DOHH2 (cell line): ENCODE results near the gene CASR.

Source experiments
- H3F3A ChIP-seq: fragments of 200-600 bp; sonication (generic), shearing (Covaris generic); 2 replicates; pipeline ENCODE4 v1.6.0; 2016; ENCODE audit warnings: antibody characterized with exemption, mild to moderate bottlenecking; ENCODE audit not compliant: control insufficient read depth, insufficient read depth
- H3K27ac ChIP-seq: fragments of 200-600 bp; sonication (generic); 2 replicates; pipeline ENCODE4 v1.5.1; 2014; ENCODE audit warnings: low read depth, mild to moderate bottlenecking, low read length, moderate library complexity
- H3K27me3 ChIP-seq: fragments of 200-600 bp; sonication (generic); 2 replicates; pipeline ENCODE4 v1.6.1; 2014; ENCODE audit warnings: mild to moderate bottlenecking, low read length, mixed read lengths; ENCODE audit not compliant: control insufficient read depth
- H3K36me3 ChIP-seq: fragments of 200-600 bp; sonication (generic); 2 replicates; pipeline ENCODE4 v1.6.1; 2014; ENCODE audit warnings: mild to moderate bottlenecking, low read length, moderate library complexity, mixed read lengths; ENCODE audit not compliant: control insufficient read depth
- H3K4me1 ChIP-seq: fragments of 200-600 bp; sonication (generic); 2 replicates; pipeline ENCODE4 v1.6.1; 2014; ENCODE audit warnings: mild to moderate bottlenecking, low read length, mixed read lengths; ENCODE audit not compliant: control insufficient read depth
- H3K4me2 ChIP-seq: fragments of 200-600 bp; sonication (generic); 2 replicates; pipeline ENCODE4 v1.6.0; 2014; ENCODE audit warnings: mild to moderate bottlenecking, low read length, moderate library complexity
- H3K4me3 ChIP-seq: fragments of 200-600 bp; sonication (generic); 2 replicates; pipeline ENCODE4 v1.5.1; 2014; ENCODE audit warnings: mild to moderate bottlenecking, low read length, mixed read lengths
- H3K79me2 ChIP-seq: fragments of 200-600 bp; sonication (generic); 2 replicates; pipeline ENCODE4 v1.6.1; 2014; ENCODE audit warnings: mild to moderate bottlenecking, low read length, mixed read lengths; ENCODE audit not compliant: control insufficient read depth
- H3K9me2 ChIP-seq: fragments of 200-600 bp; sonication (generic); replicated peaks from 2 replicates; pipeline ENCODE4 v1.6.1; 2014; ENCODE audit warnings: mild to moderate bottlenecking, low read length, mixed read lengths; ENCODE audit not compliant: control insufficient read depth
- H3K9me3 ChIP-seq: fragments of 200-600 bp; sonication (generic); 2 replicates; pipeline ENCODE4 v1.6.1; 2014; ENCODE audit warnings: antibody characterized with exemption, low read length, mixed read lengths; ENCODE audit not compliant: control insufficient read depth, insufficient read depth
- H4K20me1 ChIP-seq: fragments of 200-600 bp; sonication (generic); 2 replicates; pipeline ENCODE4 v1.6.0; 2014; ENCODE audit warnings: low read depth, mild to moderate bottlenecking, antibody characterized with exemption, low read length, moderate library complexity; ENCODE audit not compliant: control insufficient read depth, insufficient read depth
- EZH2phosphoT487 ChIP-seq: fragments of 200-600 bp; sonication (generic); IDR thresholded peaks from 2 replicates; pipeline ENCODE4 v1.6.1; 2017; ENCODE audit warnings: borderline replicate concordance, mild to moderate bottlenecking, antibody characterized with exemption, low read length, moderate library complexity, mixed read lengths
- TF ChIP-seq, protein P1 (sequence below): fragments of 200-600 bp; sonication (generic); IDR thresholded peaks from one replicate; pipeline ENCODE4 v1.5.1; 2014; ENCODE audit warnings: antibody characterized with exemption, mild to moderate bottlenecking, low read depth, low read length; ENCODE audit not compliant: poor library complexity, severe bottlenecking

CASR gene

GRCh38 chr3:122315619-122316018 is 132.2 kb downstream of the CASR start:
- Histone ChIP-seq H3K79me2 (no peaks in the 10 kb centered on the region), H3K36me3 (no peaks in the 10 kb centered on the region), H3K9me3 (no peaks in the 10 kb centered on the region), H3K4me2 (no peak overlapping the region), H3F3A (no peaks in the 10 kb centered on the region), H4K20me1 (no peaks in the 10 kb centered on the region), H3K9me2 (no peaks in the 10 kb centered on the region), H3K4me3 (no peak overlapping the region), H3K27ac (no peak overlapping the region), H3K27me3 (no peaks in the 10 kb centered on the region; the same call in 1 of the 2 replicates), H3K4me1 (no peaks in the 10 kb centered on the region)
- no peak for TF ChIP-seq EZH2phosphoT487
- TF ChIP-seq, protein P1, sequence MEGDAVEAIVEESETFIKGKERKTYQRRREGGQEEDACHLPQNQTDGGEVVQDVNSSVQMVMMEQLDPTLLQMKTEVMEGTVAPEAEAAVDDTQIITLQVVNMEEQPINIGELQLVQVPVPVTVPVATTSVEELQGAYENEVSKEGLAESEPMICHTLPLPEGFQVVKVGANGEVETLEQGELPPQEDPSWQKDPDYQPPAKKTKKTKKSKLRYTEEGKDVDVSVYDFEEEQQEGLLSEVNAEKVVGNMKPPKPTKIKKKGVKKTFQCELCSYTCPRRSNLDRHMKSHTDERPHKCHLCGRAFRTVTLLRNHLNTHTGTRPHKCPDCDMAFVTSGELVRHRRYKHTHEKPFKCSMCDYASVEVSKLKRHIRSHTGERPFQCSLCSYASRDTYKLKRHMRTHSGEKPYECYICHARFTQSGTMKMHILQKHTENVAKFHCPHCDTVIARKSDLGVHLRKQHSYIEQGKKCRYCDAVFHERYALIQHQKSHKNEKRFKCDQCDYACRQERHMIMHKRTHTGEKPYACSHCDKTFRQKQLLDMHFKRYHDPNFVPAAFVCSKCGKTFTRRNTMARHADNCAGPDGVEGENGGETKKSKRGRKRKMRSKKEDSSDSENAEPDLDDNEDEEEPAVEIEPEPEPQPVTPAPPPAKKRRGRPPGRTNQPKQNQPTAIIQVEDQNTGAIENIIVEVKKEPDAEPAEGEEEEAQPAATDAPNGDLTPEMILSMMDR, result no peak

GRCh38 chr3:122316368-122316767 is 132.9 kb downstream of the CASR start:
- no peak for TF ChIP-seq EZH2phosphoT487
- TF ChIP-seq, protein P1, result no peak
- no peak overlapping the region for H3K4me2 ChIP-seq
- no peaks in the 10 kb centered on the region for H3K36me3 ChIP-seq
- H3K9me2 ChIP-seq, result no peaks in the 10 kb centered on the region
- H3K79me2 ChIP-seq, result no peaks in the 10 kb centered on the region
- no peaks in the 10 kb centered on the region for H3K4me1 ChIP-seq
- no peak overlapping the region for H3K4me3 ChIP-seq
- H3K9me3 ChIP-seq, result no peaks in the 10 kb centered on the region
- H3K27ac ChIP-seq, result no peak overlapping the region
- H3K27me3 ChIP-seq, result no peaks in the 10 kb centered on the region; the same call in 1 of the 2 replicates
- H4K20me1 ChIP-seq, result no peaks in the 10 kb centered on the region
- H3F3A ChIP-seq, result no peaks in the 10 kb centered on the region

DNA sequence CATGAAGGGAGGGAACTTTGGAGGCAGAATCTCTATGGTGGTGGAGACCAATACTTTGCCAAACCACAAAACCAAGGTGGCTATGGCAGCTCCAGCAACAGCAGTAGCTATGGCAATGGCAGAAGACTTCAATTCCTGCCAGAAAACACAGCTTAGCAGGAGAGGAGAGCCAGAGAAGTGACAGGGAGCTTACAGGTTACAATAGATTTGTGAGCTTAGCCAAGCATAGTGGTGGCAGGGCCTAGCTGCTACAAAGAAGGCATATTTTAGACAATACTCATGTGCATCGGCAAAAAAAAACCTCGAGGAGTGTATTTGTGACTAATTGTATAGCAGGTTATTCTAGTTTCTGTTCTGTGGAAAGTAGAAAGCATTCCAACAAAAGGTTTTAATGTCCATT is 135.2 kb downstream of the CASR start:
- no peak overlapping the region for H3K4me3 ChIP-seq

More for the DNA sequence above, 135.2 kb downstream of the CASR start:
- Histone ChIP-seq H3K9me3 (no peaks in the 10 kb centered on the region), H3K27ac (no peak overlapping the region), H4K20me1 (no peaks in the 10 kb centered on the region), H3K9me2 (no peaks in the 10 kb centered on the region), H3K4me2 (no peak overlapping the region), H3K36me3 (no peaks in the 10 kb centered on the region), H3K4me1 (no peaks in the 10 kb centered on the region), H3K79me2 (no peaks in the 10 kb centered on the region), H3K27me3 (no peaks in the 10 kb centered on the region; the same call in 1 of the 2 replicates), H3F3A (no peaks in the 10 kb centered on the region)
- TF ChIP-seq, protein P1, result no peak
- TF ChIP-seq EZH2phosphoT487, result no peak
